HFFc6 (cell line): ENCODE measurements around the gene DNAJB6. TPM values are rescaled to one million over a fixed set of nuclear protein-coding genes. Genes with fewer than 3 reads are reported as not detected.

Experiments
- DNase-seq: peaks from one replicate; pipeline ENCODE4 v3.0.0-alpha.2; 2018
- H3K27ac Mint-ChIP-seq: 2 replicates; pipeline ENCODE4 v1.8.0; 2020; ENCODE audit warnings: mild to moderate bottlenecking, mixed read lengths
- H3K27me3 Mint-ChIP-seq: 2 replicates; pipeline ENCODE4 v1.8.0; 2021; ENCODE audit warnings: mild to moderate bottlenecking, moderate library complexity, mixed read lengths; ENCODE audit not compliant: insufficient read depth
- H3K36me3 Mint-ChIP-seq: 2 replicates; pipeline ENCODE4 v1.8.0; 2021; ENCODE audit warnings: low read depth, mixed read lengths
- H3K4me1 Mint-ChIP-seq: 2 replicates; pipeline ENCODE4 v1.8.0; 2020; ENCODE audit warnings: low read depth, mixed read lengths
- H3K4me3 Mint-ChIP-seq: 2 replicates; pipeline ENCODE4 v1.8.0; 2020; ENCODE audit warnings: mild to moderate bottlenecking, moderate library complexity, mixed read lengths
- H3K9me3 Mint-ChIP-seq: 2 replicates; pipeline ENCODE4 v1.8.0; 2020; ENCODE audit warnings: mild to moderate bottlenecking, mixed read lengths
- CTCF ChIP-seq: fragments of 200-600 bp; sonication (generic); IDR thresholded peaks from 2 replicates; pipeline ENCODE4 v1.5.0; 2021; ENCODE audit warnings: antibody characterized with exemption, mild to moderate bottlenecking
- total RNA-seq, 6 experiments: library from RNA; stranded (reverse); fragmentation: NEBNext Ultra II Directional; extraction: Animal tissue kit (Norgen Biotek cat#: 25700); gene quantifications; 2 replicates in 1 of 6; 3 replicates in 5 of 6; pipeline ENCODE4 v1.2.3, GENCODE V29; 2021

DNAJB6 gene
- total RNA-seq, 6 experiments from 2014 or later, result 135 to 204 (median 163) TPM

DNA sequence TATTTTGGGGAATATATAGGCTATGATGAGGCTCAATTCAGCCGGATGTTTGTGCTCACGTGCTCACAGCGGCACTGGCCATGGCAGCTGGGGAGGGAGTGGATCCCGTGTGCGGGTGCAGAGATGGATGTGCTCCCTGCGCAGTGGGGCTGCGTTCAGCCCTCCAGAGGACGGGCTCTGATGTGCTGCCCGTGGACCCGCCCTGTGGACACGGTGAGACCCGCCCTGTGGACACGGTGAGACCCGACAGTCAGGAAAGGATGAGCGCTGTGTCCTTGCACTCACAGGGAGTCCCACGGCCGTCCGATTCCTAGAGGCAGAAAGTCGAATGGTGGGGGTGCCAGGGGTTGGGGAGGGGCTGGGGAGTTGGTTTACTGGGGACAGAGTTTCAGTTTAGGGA, 89.0 kb downstream of the DNAJB6 start:
- no peak overlapping the region for H3K27ac Mint-ChIP-seq

DNA sequence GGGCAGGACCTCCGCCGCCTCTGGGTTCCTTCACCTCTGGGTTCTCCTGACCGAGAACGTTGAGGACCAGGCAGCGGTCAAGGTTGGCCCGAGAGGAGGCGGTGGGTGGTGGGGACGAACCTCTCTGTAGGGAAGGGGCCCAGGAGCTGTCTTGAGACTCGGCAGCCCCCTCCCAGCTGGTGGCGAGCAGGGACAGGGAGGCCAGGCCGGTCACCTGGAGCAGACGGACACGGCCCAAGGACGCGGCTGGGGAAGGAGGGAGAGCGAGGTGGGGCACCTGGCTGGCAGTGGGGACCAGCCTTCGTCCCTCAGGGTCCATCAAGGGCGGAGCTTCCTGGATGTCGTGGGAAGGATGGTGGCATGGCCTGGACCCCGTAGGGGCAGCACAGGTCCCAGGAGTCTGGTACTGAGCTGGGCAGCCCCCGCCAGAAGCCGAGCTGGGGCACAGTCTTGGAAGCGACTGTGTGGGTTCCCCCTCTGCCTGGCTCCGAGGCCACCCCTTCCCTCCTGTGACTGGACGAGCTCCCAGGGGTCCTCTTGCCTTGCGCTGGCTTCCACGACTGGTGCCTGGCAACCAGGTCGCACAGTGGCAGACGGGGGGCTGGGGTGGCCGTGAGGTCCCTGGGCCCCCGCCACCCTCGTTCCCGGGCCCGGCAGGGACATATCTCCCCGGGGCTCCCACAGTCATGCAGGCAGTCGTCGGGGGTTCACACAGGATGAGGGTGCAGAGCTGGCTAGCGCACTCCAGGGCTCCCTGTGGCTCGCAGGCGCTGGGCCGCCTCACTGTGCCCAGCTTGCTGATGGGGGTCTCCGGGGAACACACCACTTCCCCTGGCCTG, 89.9 kb downstream of the DNAJB6 start:
- Mint-ChIP-seq H3K9me3 (no peaks in the 10 kb centered on the region), H3K27ac (no peak overlapping the region), H3K4me1 (no peaks in the 10 kb centered on the region), H3K27me3 (peaks cover 1% of the 10 kb centered on the region; the same call in 1 of the 2 replicates), H3K36me3 (no peaks in the 10 kb centered on the region), H3K4me3 (no peak overlapping the region)
- no peak for DNase-seq
- TF ChIP-seq CTCF, result no peak

More for the DNA sequence above, 89.0 kb downstream of the DNAJB6 start:
- H3K36me3 Mint-ChIP-seq, result no peaks in the 10 kb centered on the region
- H3K9me3 Mint-ChIP-seq, result no peaks in the 10 kb centered on the region
- H3K4me3 Mint-ChIP-seq, result no peak overlapping the region
- DNase-seq, result no peak
- no peak for TF ChIP-seq CTCF
- peaks cover 1% of the 10 kb centered on the region; the same call in 1 of the 2 replicates for H3K27me3 Mint-ChIP-seq
- no peaks in the 10 kb centered on the region for H3K4me1 Mint-ChIP-seq

GRCh38 chr7:157427811-157428553, 91.2 kb downstream of the DNAJB6 start:
- no peak overlapping the region for H3K4me3 Mint-ChIP-seq
- peaks cover 2% of the 10 kb centered on the region; the same call in 1 of the 2 replicates for H3K27me3 Mint-ChIP-seq
- no peak for DNase-seq
- H3K27ac Mint-ChIP-seq, result no peak overlapping the region
- TF ChIP-seq CTCF, result no peak
- H3K36me3 Mint-ChIP-seq, result no peaks in the 10 kb centered on the region
- H3K9me3 Mint-ChIP-seq, result no peaks in the 10 kb centered on the region
- H3K4me1 Mint-ChIP-seq, result peaks cover 9% of the 10 kb centered on the region

- peaks cover 15% of the 10 kb centered on the region for H3K4me1 Mint-ChIP-seq
- TF ChIP-seq CTCF, result no peak
- H3K9me3 Mint-ChIP-seq, result no peaks in the 10 kb centered on the region
- H3K36me3 Mint-ChIP-seq, result no peaks in the 10 kb centered on the region
- H3K4me3 Mint-ChIP-seq, result no peak overlapping the region
- H3K27me3 Mint-ChIP-seq, result peaks cover 3% of the 10 kb centered on the region
- no peak overlapping the region for H3K27ac Mint-ChIP-seq
- no peak for DNase-seq
Measured at GRCh38 chr7:157428554-157428945, 91.7 kb downstream of the DNAJB6 start.

- peaks cover 3% of the 10 kb centered on the region for H3K27me3 Mint-ChIP-seq
- H3K4me1 Mint-ChIP-seq, result peaks cover 15% of the 10 kb centered on the region
- no peak overlapping the region for H3K4me3 Mint-ChIP-seq
- TF ChIP-seq CTCF, result no peak
- H3K9me3 Mint-ChIP-seq, result no peaks in the 10 kb centered on the region
- no peaks in the 10 kb centered on the region for H3K36me3 Mint-ChIP-seq
- H3K27ac Mint-ChIP-seq, result no peak overlapping the region
- no peak for DNase-seq
Measured at GRCh38 chr7:157429001-157429679, 92.3 kb downstream of the DNAJB6 start.
